K562 (cell line): Measurements from ENCODE around the gene ZNF597. TPM values are rescaled to one million over a fixed set of nuclear protein-coding genes. Genes with fewer than 3 reads are reported as not detected.

ENCODE experiments used
- ATAC-seq: fragments of 200-7000 bp; cut with Tn5 transposase; 3 replicates; pipeline ENCODE4 v1.9.1; 2020; ENCODE audit warnings: moderate library complexity
- BruUV-seq: library from RNA; stranded (reverse); fragments of 400-500 nt; replicated peaks from 2 replicates; lab custom pipeline; 2021; lab: Mats Ljungman, UMichigan
- CTCF ChIA-PET: fragments of 300-600 bp; formaldehyde crosslinking; extraction: SDS; loops from one replicate; lab custom pipeline; 2021; ENCODE audit warnings: low intra/inter-chr PET ratio; lab: Yijun Ruan, JAX
- POLR2A ChIA-PET: fragments of 300-600, 350-650 bp; sonication (Branson Sonifier 250); formaldehyde crosslinking; extraction: SDS; loops from one replicate; lab custom pipeline; 2021; ENCODE audit warnings: antibody characterized with exemption, inconsistent platforms; lab: Yijun Ruan, JAX
- DNase-seq, 4 experiments: peaks; one replicate each; pipeline versions ENCODE4 v3.0.0 to v3.0.0-alpha.2; 2011 to 2018; ENCODE audit warnings: low spot score in 3 of 4, mixed read lengths in 3 of 4; ENCODE audit errors: extremely low read depth in 1 of 4
- FAIRE-seq: peaks from 2 replicates; lab custom pipeline; 2011; peaks lifted over from hg19 to GRCh38; lab: Jason Lieb, UNC
- H2AFZ ChIP-seq: 2 replicates; pipeline ENCODE4 v1.6.0; 2011; ENCODE audit warnings: low read depth, low read length, control low read depth, inconsistent platforms
- H3K27ac ChIP-seq: fragments of 200-600 bp; 3 replicates; pipeline ENCODE4 v1.8.0; 2011; ENCODE audit warnings: low read depth, mild to moderate bottlenecking, control low read depth, inconsistent platforms, low read length, moderate library complexity, mixed read lengths; ENCODE audit errors: extremely low read depth
- H3K27me3 ChIP-seq, 2 experiments: fragments of 300-600 bp in 1 of 2; 2 replicates in 1 of 2; 3 replicates in 1 of 2; pipeline versions ENCODE4 v1.6.0 to v1.8.0; 2011; ENCODE audit warnings: inconsistent platforms in 2 of 2, low read length in 2 of 2, mild to moderate bottlenecking in 1 of 2, mixed read lengths in 1 of 2, moderate library complexity in 1 of 2; ENCODE audit not compliant: control insufficient read depth in 2 of 2, insufficient read depth in 2 of 2
- H3K36me3 ChIP-seq: fragments of 300-600 bp; 3 replicates; pipeline ENCODE4 v1.8.0; 2011; ENCODE audit warnings: mild to moderate bottlenecking, low read length, inconsistent platforms; ENCODE audit not compliant: control insufficient read depth, insufficient read depth
- H3K4me1 ChIP-seq, 2 experiments: fragments of 200-600 bp in 1 of 2; replicated peaks in 1 of 2; 2 replicates in 1 of 2; 3 replicates in 1 of 2; pipeline versions ENCODE4 v1.5.1 to v1.8.0; 2011; ENCODE audit warnings: inconsistent platforms in 2 of 2, low read length in 2 of 2, mild to moderate bottlenecking in 1 of 2, mixed read lengths in 1 of 2, moderate library complexity in 1 of 2; ENCODE audit not compliant: control insufficient read depth in 2 of 2, insufficient read depth in 2 of 2
- H3K4me2 ChIP-seq: 2 replicates; pipeline ENCODE4 v1.6.1; 2011; ENCODE audit warnings: low read length, control low read depth, inconsistent platforms, mixed read lengths; ENCODE audit not compliant: insufficient read depth
- H3K4me3 ChIP-seq: fragments of 200-600 bp; sonication (generic), shearing (Covaris generic); 2 replicates; pipeline ENCODE4 v1.5.1; 2016; ENCODE audit warnings: control low read depth, inconsistent platforms
- H3K79me2 ChIP-seq: fragments of 200-600 bp; 3 replicates; pipeline ENCODE4 v1.8.0; 2011; ENCODE audit warnings: low read length, inconsistent platforms; ENCODE audit not compliant: control insufficient read depth, insufficient read depth
- H3K9ac ChIP-seq, 2 experiments: 2 replicates each; pipeline versions ENCODE4 v1.6.0 to v1.6.1; 2011; ENCODE audit warnings: low read depth in 2 of 2, low read length in 2 of 2, control low read depth in 1 of 2, inconsistent platforms in 1 of 2, mild to moderate bottlenecking in 1 of 2, mixed read lengths in 1 of 2; ENCODE audit not compliant: insufficient read depth in 1 of 2
- H3K9me1 ChIP-seq: one replicate; pipeline ENCODE4 v1.6.0; 2011; ENCODE audit warnings: inconsistent platforms, mild to moderate bottlenecking, low read length, moderate library complexity; ENCODE audit not compliant: control insufficient read depth, insufficient read depth
- H3K9me3 ChIP-seq: replicated peaks from 2 replicates; pipeline ENCODE4 v1.5.1; 2011; ENCODE audit warnings: low read depth, low read length, inconsistent platforms; ENCODE audit not compliant: control insufficient read depth, insufficient read depth
- H4K20me1 ChIP-seq: replicated peaks from 2 replicates; pipeline ENCODE4 v1.6.1; 2011; ENCODE audit warnings: low read length, inconsistent platforms, mixed read lengths; ENCODE audit not compliant: control insufficient read depth, insufficient read depth
- FIP1L1 ChIP-seq: fragments of 200-400 bp; formaldehyde crosslinking; IDR thresholded peaks from 2 replicates; pipeline ENCODE4 v1.6.1; 2018; ENCODE audit warnings: mild to moderate bottlenecking, low read depth, low read length; ENCODE audit not compliant: poor library complexity, severe bottlenecking
- FOXJ2 ChIP-seq: fragments of 200-800 bp; sonication (Bioruptor generic); IDR thresholded peaks from 2 replicates; pipeline ENCODE4 v1.6.1; 2016; ENCODE audit warnings: missing genetic modification characterization, missing compliant biosample characterization
- POLR2AphosphoS5 ChIP-seq: IDR thresholded peaks from 2 replicates; pipeline ENCODE4 v1.6.1; 2011; ENCODE audit warnings: mild to moderate bottlenecking, low read depth, low read length, moderate library complexity; ENCODE audit not compliant: control insufficient read depth, insufficient read depth
- RFX1 ChIP-seq: fragments of 450-650 bp; IDR thresholded peaks from 2 replicates; pipeline ENCODE4 v1.6.1; 2016; ENCODE audit warnings: mild to moderate bottlenecking, moderate library complexity
- SAFB2 ChIP-seq: fragments of 200-400 bp; formaldehyde crosslinking; IDR thresholded peaks from 2 replicates; pipeline ENCODE4 v1.6.1; 2018; ENCODE audit warnings: borderline replicate concordance, low read length, low read depth, moderate library complexity; ENCODE audit not compliant: severe bottlenecking
- SMAD2 ChIP-seq: fragments of 150-350 bp; IDR thresholded peaks from 2 replicates; pipeline ENCODE4 v1.6.1; 2014; ENCODE audit warnings: low read depth, mild to moderate bottlenecking, low read length
- WGBS: fragments of 100-300 bp; shearing (Covaris generic); methylation state at CpG from one replicate; pipeline ENCODE4 v1.1.6; 2016; ENCODE audit warnings: low coverage, mixed read lengths; ENCODE audit not compliant: insufficient coverage; ENCODE audit errors: missing lambda C conversion rate; 5-methylcytosine and 5-hydroxymethylcytosine counted together
- in situ Hi-C: fragments of 300-500 bp; cut with MboI; formaldehyde crosslinking; loops from 4 replicates; pipeline ENCODE4 v1.15.0; 2018; ENCODE audit warnings: inconsistent platforms, mixed read lengths
- intact Hi-C: fragments of 100-400 bp; cut with micrococcal nuclease; formaldehyde crosslinking; loops from 2 replicates; pipeline ENCODE4 v1.14.2; 2022
- polyA plus RNA-seq, 8 experiments: library from polyadenylated mRNA; depleted of rRNA in 4 of 8; stranded (reverse) in 5 of 8; unstranded in 3 of 8; fragments of >200 nt; fragmentation: Nextera tagmentation in 2 of 8; fragmentation: Illumina TruSeq in 1 of 8; extraction: Ambion mirVana in 2 of 8; extraction: Trizol in 1 of 8; gene quantifications; 2 replicates each; pipeline versions ENCODE4 v1.2.1 to v1.2.3, GENCODE V29; 2011 to 2014; ENCODE audit warnings: inconsistent platforms in 1 of 8, missing spikeins in 1 of 8
- total RNA-seq, 7 experiments: library from RNA; depleted of rRNA in 6 of 7; stranded (reverse); fragments of >200 nt in 6 of 7; fragmentation: Illumina TruSeq in 2 of 7; extraction: Trizol in 2 of 7; gene quantifications; 2 replicates each; pipeline versions ENCODE4 v1.2.1 to v1.2.3, GENCODE V29; 2011 to 2021; ENCODE audit warnings: low replicate concordance in 1 of 7

Gene ZNF597
- total and polyA plus RNA-seq, 9 of the 15 experiments (the other 6 are each of a cell fraction or from before 2014, with no cell fraction given) = 0.14 to 0.68 (median 0.42) TPM

- no peak overlapping the region for H3K27ac ChIP-seq
- H3K4me2 ChIP-seq = no peak overlapping the region
- peaks cover 39% of the 10 kb centered on the region for H3K79me2 ChIP-seq
- 93% methylated on average over 16 of the region's 20 CpGs for WGBS
- peaks cover 6 to 22% of the 10 kb centered on the region in 2 experiments; a peak in 4 of 5 replicates for H3K4me1 ChIP-seq
- POLR2A ChIA-PET = interaction anchor here (0.7 kb wide), 1 partner anchor 8 kb away, joined by 3 read pairs; no protein-coding TSS in a partner anchor
- intact Hi-C loops = no loop called here
- DNase-seq = no peak
- H2AFZ ChIP-seq = no peak overlapping the region
- H4K20me1 ChIP-seq = peaks cover 26% of the 10 kb centered on the region
- no peaks in the 10 kb centered on the region for H3K9me3 ChIP-seq
- no peak overlapping the region for H3K4me3 ChIP-seq
- no peak for TF ChIP-seq FIP1L1
- no peak for TF ChIP-seq SAFB2
- TF ChIP-seq FOXJ2 = no peak
- no peak for TF ChIP-seq SMAD2
- no peak for TF ChIP-seq POLR2AphosphoS5
- no peak for TF ChIP-seq RFX1
- TF ChIP-seq, all 486 proteins: peak for 0
- H3K9ac ChIP-seq = no peak overlapping the region
- in situ Hi-C loops = no loop called here
- ATAC-seq = no peak
- no TSS peak for BruUV-seq
- no peak for FAIRE-seq
- no peaks in the 10 kb centered on the region; the same call in 2 of the 3 replicates for H3K36me3 ChIP-seq
- H3K27me3 ChIP-seq = no peaks in the 10 kb centered on the region
- peaks cover 2% of the 10 kb centered on the region for H3K9me1 ChIP-seq
- CTCF ChIA-PET = no interaction called here
Observed at GRCh38 chr16:3471518-3472176, 28.3 kb upstream of the ZNF597 start.
